ENCODE measurements around the gene STUM.

STUM gene

GRCh38 chr1:226656601-226657277, 108.2 kb downstream of the STUM start:
- DNase-seq: peak; percentile 93

GRCh38 chr1:226657895-226658545, 109.5 kb downstream of the STUM start:
- peak; percentile 56 for DNase-seq

- no peak for DNase-seq
Measured at GRCh38 chr1:226658546-226659125, 110.1 kb downstream of the STUM start.

All from RPMI8226 (cell line).